H1 (cell line): Measurements from ENCODE around the gene DAPK1.

Experiments used
- CREB1 ChIP-seq: IDR thresholded peaks from 2 replicates; pipeline ENCODE4 v1.6.1; 2012; ENCODE audit warnings: inconsistent platforms
- CTCF ChIP-seq, 3 experiments: IDR thresholded peaks; 1 replicate in 2 of 3; 2 replicates in 1 of 3; pipeline versions ENCODE4 v1.5.1 to v1.6.1; 2011; ENCODE audit warnings: low read length in 3 of 3, mild to moderate bottlenecking in 3 of 3, inconsistent platforms in 2 of 3, low read depth in 1 of 3, moderate library complexity in 1 of 3; ENCODE audit not compliant: insufficient read depth in 1 of 3; ENCODE audit errors: control extremely low read depth in 1 of 3
- EGR1 ChIP-seq: IDR thresholded peaks from 2 replicates; pipeline ENCODE4 v1.6.1; 2011; ENCODE audit warnings: low read depth, low read length, borderline replicate concordance
- EP300 ChIP-seq, 2 experiments: IDR thresholded peaks; 1 replicate in 1 of 2; 2 replicates in 1 of 2; pipeline ENCODE4 v1.6.1; 2011 to 2012; ENCODE audit warnings: low read depth in 2 of 2, low read length in 2 of 2, mild to moderate bottlenecking in 2 of 2, borderline replicate concordance in 1 of 2, inconsistent platforms in 1 of 2, moderate library complexity in 1 of 2
- EZH2 ChIP-seq: fragments of 200-600 bp; sonication (generic); IDR thresholded peaks from 2 replicates; pipeline ENCODE4 v1.7.1; 2012; ENCODE audit warnings: low read depth, mild to moderate bottlenecking, moderate library complexity, low read length, inconsistent platforms; ENCODE audit not compliant: severe bottlenecking
- GABPA ChIP-seq: IDR thresholded peaks from 2 replicates; pipeline ENCODE4 v1.6.1; 2011; ENCODE audit warnings: mild to moderate bottlenecking, low read length, moderate library complexity, borderline replicate concordance; ENCODE audit not compliant: insufficient read depth
- GTF2F1 ChIP-seq: IDR thresholded peaks from 2 replicates; pipeline ENCODE4 v1.6.1; 2012; ENCODE audit warnings: low read depth, low read length, improper control_type of control experiment, borderline replicate concordance
- MAX ChIP-seq: IDR thresholded peaks from 2 replicates; pipeline ENCODE4 v1.6.1; 2012; ENCODE audit warnings: inconsistent platforms
- POLR2AphosphoS5 ChIP-seq: IDR thresholded peaks from 2 replicates; pipeline ENCODE4 v1.6.1; 2011; ENCODE audit warnings: low read depth, low read length
- RNF2 ChIP-seq: fragments of 200-900, 300-1000 bp; sonication (generic); IDR thresholded peaks from 2 replicates; pipeline ENCODE4 v1.7.1; 2016; ENCODE audit warnings: borderline replicate concordance, low read depth, mild to moderate bottlenecking, antibody characterized with exemption, low read length; ENCODE audit not compliant: poor library complexity, severe bottlenecking; ENCODE audit errors: missing control alignments
- RXRA ChIP-seq: IDR thresholded peaks from 2 replicates; pipeline ENCODE4 v1.6.1; 2011; ENCODE audit warnings: low read depth, mild to moderate bottlenecking, low read length, moderate library complexity; ENCODE audit not compliant: insufficient read depth
- SAP30 ChIP-seq: fragments of 300-600 bp; sonication (generic); IDR thresholded peaks from 2 replicates; pipeline ENCODE4 v1.7.1; 2012; ENCODE audit warnings: low read length, moderate library complexity, mild to moderate bottlenecking, inconsistent platforms; ENCODE audit not compliant: insufficient read depth, insufficient replicate concordance
- SIX5 ChIP-seq: IDR thresholded peaks from 2 replicates; pipeline ENCODE4 v1.6.1; 2011; ENCODE audit warnings: mild to moderate bottlenecking, low read depth, low read length

- TF ChIP-seq SIX5 = no peak
- TF ChIP-seq EZH2 = no peak
- no peak for TF ChIP-seq CREB1
- TF ChIP-seq CTCF (IDR thresholded peaks at IDR 0.05; ENCODE audit: control extremely low read depth in 1 of 3, insufficient read depth in 1 of 3, low read depth in 1 of 3, low read length in 3 of 3) = no peak
- TF ChIP-seq GTF2F1 = no peak
- no peak for TF ChIP-seq RXRA
- TF ChIP-seq GABPA = no peak
- TF ChIP-seq RNF2 = no peak
- TF ChIP-seq POLR2AphosphoS5 = no peak
- TF ChIP-seq SAP30 = no peak
- no peak for TF ChIP-seq MAX
- no peak for TF ChIP-seq EP300 (IDR thresholded peaks at IDR 0.05; ENCODE audit: borderline replicate concordance in 1 of 2, low read depth in 2 of 2, low read length in 2 of 2)
- TF ChIP-seq EGR1 = no peak
Measured at GRCh38 chr9:87461256-87461655, 36.4 kb upstream of the DAPK1 start.
